ENCODE data around the gene SNX21.
"Not testable (repeated sequence)": the region's sequence is repeated elsewhere in the genome, so short reads cannot be mapped to it uniquely, and the experiment has no call there.

The SNX21 gene

DNA sequence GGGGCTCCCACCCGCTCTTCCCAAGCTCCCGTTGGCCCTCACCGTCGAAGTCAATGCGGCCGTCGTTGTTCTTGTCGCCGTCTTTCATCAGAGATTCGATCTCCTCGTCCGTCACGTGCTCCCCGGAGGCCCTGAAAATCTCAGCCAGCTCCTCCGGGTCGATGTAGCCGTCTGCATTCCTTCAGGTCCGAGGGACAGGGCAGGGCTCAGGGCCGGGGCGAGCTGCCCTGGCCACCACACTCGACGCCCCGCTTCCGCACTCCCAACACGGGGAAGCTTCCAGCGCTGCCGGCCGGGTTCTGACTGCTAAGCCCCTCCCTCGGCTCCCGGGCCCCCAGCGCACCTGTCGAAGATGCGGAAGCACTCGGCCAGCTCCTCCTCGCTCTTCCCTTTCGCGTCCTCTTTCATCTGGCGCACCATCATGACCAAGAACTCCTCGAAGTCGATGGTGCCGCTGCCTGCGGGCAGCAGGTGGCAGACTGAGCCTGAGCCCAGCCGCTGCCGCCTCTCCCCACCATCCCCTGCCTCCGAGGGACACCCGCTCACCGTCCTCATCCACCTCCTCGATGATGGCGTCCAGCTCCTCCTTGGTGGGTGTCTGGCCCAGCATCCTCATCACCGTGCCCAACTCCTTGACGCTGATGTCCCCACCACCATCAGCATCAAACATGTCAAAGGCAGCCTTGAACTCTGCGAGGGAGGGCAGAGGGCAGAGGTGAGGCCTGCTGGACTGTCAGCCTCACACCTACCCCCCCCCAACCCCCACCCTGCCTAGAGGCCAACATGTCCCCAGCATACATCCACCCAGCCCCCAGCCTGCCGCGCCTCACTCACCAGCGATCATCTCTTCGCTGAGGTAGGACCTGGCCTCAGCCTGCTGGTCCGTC is 9.4 kb upstream of the SNX21 start:
- peak; percentile 62 for DNase-seq

DNA sequence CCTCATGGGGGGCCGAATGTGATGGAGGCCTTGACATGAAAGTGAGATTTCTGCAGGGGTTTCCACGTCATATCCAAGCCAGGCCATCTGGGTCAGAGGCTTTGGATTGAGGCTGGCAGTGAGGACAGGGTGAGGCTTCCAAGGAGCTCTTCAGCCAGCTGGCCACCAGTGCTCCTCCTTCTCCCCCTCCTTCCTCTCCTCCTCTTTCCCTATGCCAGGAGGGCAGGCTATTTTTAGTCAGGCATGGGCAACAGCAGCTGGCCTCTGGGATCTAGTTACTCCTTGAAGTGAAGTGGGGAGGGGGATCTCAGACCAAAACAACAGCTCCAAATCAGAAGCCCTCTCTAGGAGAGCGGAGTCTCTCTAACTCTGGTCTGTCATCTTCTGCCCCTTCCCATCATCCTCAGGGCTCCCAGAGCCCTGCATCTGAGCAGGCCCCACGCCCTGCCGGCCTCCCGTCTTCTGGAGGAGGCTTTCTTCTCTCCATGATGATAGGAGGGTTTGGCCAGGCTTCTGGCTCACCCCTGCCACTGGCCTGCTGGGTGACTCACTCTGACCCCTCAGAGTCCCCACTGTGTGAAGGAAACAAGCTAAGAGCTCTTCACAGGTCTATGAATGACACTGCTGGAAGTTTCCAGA is 7.1 kb upstream of the SNX21 start:
- DNase-seq = no peak

DNA sequence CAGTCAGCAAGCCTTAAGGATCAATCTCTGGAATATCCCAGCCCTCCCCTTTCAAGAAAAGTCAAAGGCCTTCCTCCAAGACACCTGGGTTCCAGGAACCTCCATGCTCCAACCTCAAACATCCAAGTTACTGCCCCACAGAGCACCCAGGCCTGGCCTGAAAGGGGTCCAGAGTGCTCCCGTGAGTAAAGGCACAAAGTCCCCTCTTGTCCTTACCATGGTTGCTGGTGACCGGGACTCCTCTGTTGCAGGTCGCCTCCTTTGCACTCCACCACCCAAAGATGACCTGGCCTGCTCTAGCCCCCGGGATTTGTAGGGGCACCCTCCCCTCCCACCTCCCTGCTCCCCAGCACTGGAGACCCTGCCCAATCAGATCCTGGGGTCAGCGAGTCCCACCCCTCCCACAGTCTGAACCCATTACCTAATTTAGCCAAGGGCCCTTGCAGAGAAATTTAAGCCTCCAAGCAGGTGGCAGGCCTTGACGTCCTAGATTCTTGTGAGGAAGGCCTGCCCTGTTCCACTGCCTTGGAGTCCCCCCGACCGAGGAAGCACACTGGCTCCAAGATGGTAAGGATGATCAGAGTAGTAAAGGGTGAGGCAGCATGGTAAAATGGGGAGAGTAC is 6.5 kb upstream of the SNX21 start, which contains the start of gene TNNC2:
Gene TNNC2 (minus strand): TSS at position 283 of the 623 bp plus-strand sequence. CDS start 64 bp downstream, at position 219.
- no peak for DNase-seq

DNA sequence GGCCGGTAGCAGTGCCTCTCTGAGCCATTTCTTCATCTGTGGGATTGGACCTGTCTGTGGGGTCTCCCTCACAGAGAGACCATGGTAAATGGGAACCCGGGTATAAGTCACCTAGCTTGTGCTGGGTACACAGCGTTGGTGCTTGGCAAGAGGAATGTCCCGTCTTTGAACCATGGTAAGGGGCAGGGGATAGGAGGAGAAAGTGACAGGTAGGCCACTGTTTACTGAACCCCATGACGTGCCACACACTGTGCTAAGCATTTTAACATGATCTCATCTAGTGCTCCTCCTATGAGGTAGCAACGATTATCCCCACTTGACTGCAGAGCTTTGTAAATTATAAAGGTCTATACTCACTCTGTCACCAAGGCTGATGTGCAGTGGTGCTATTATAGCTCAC is 5.9 kb upstream of the SNX21 start:
- DNase-seq = no peak

DNA sequence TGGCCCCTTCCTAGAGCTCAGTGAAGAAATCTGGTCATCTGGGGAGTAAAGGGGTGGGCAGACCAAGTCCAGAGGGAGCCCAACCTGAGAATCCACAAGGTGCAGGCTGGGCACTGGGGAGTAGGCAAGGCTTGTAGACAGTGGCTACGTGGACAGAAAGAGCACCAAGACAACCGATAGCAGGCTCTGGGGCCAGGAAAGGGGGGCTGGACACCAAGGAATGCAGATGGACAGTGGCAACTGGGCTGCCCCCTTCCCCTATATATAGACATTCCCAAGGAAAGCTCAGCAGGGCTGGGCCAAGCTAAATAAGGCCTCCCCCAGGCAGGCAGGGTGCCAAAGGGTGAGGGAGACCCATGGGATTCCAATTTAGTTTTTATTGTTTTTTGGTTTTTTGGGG is 5.0 kb upstream of the SNX21 start:
- no peak for DNase-seq

DNA sequence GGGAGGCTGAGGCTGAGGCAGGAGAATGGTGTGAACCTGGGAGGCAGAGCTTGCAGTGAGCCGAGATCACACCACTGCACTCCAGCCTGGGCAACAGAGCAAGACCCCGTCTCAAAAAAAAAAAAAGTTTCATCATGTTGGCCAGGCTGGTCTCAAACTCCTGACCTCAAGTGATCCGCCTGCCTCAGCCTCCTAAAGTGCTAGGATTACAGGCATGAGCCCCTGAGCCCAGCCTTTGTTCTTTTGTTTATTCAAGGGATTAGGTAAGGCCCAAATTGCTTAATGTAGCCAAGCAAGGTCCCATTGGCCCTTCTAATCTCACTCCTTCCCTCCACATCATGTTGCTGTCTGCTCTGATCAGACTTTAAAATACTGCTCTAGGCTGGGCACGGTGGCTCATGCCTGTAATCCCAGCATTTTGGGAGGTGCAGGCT is 3.9 kb upstream of the SNX21 start:
- DNase-seq = not testable (repeated sequence)

DNA sequence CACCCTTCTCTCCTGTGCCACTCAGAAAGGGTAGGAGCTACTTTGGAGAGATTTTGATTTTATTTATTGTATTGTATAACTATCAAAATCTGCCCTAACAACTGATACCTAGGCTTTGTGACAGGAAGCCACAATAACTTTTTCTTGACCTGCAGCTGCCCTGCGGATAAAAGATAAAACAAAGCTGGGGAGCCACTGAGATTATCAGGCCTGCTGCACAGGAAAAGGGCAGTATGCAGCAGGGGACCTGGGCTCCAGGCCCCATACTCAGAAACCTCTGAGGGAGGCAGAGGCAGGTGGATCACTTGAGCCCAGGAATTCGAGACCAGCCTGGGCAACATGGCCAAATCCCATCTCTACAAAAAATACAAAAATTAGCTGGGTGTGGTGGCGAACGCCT is 980 bp upstream of the SNX21 start:
- no peak for DNase-seq

DNA sequence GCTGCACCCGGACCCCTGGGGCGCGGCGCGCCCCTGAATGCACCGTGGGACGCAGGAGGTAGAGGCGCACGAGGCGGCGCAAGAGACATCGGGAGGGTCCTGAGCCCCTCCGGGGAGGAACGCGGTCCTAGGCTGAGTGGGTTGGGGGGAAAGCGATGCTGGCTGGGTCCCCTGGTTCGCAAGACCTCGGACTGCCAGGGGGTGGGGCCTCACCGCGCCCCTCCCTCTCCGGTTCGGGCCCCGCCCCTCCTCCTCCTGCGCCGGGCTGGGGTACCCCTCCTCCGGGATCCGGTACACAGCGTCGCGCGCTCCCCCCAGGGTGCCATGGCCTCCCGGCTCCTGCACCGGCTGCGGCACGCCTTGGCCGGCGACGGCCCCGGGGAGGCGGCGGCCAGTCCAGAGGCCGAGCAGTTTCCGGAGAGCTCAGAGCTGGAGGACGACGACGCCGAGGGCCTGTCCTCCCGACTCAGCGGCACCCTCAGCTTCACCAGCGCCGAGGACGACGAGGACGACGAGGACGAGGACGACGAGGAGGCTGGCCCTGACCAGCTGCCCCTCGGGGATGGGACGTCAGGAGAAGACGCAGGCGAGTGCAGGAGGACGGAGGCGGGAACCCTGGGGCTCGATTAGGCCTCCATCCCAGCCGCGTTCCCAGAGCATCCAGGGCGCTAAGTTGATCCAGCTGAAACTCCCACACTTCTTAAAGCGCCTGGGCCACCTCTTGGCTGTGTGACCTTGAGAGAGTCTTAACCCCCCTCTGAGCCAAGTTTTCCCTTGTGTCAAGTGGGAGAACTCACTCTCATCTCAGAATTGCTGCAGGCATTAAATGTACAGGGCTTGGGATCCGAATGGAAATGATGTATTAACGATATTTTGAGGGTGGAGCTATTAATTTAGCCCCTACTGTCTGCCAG is 541 bp downstream of the SNX21 start:
- peak; percentile 68 for DNase-seq

DNA sequence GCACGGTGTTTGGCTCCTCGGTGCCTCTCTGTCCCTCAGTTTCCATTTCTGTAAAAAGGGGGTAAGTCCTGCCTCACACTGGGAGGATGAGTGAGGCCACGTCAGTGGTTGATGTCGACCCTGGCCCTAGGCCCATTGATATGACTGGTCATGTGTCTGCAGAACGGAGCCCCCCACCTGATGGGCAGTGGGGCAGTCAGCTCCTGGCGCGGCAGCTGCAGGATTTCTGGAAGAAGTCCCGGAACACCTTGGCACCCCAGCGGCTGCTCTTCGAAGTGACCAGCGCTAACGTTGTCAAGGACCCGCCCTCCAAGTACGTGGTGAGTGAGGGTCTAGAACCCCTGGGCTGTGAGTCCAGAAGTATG is 1.2 kb downstream of the SNX21 start:
- DNase-seq = no peak

DNA sequence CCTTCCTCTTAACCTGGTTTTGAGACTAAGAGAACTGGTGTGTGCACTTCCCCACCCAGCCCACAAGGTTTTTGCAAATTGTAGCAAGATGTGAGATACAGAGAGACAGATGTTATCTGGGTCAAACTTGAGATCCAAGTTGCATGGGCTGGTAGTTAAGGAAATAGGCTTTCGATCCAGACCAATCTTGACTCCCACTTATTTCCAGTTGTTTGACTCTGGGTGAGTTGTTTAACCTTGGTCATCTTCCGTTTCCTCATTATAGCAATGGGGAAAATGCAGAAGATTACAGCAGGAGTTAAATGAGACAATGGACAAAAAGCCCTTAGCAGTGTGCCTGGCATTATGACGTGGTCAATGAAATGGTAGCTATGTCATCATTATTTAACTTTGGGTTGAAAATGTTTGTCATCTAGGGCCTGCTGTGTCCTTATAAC is 1.7 kb downstream of the SNX21 start:
- DNase-seq = no peak

DNA sequence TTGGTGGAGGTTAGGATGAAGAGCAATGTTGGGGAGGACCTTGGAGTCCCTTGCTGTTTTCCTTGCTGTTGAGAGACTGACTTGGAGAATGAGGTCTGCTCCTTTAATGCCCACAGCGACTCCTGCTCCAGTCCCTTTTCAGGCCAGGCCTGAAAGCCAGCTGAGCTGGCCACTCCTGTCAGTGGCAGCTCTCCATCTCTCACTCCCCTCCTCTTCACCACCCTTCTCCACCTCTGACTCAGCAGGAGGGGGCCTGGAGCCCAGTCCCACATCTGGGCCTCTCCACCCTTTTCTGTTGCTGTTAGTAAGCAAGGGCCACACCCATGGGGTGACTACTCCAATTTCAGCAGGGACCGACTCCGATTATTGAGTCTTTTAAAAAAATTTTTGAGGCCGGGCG is 2.2 kb downstream of the SNX21 start:
- DNase-seq = no peak

DNA sequence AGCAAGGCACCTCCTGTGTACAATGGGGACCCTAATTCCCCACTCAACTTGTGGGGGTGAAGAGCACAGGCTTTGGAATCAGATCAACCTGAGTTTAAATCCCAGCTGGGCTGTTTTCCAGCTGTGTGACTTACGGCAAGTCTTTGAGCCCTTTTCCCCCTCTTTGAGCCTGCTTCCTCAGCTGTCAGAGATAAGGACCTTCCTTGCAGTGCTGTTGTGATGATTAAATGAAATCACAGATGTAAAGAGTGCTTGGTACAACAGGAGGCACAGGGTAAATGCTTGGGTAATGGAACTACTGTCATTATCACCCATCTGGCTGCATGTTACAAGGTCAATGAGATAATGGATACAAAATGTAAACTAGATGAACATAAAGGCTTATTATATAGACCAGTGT is 3.2 kb downstream of the SNX21 start:
- no peak for DNase-seq

DNA sequence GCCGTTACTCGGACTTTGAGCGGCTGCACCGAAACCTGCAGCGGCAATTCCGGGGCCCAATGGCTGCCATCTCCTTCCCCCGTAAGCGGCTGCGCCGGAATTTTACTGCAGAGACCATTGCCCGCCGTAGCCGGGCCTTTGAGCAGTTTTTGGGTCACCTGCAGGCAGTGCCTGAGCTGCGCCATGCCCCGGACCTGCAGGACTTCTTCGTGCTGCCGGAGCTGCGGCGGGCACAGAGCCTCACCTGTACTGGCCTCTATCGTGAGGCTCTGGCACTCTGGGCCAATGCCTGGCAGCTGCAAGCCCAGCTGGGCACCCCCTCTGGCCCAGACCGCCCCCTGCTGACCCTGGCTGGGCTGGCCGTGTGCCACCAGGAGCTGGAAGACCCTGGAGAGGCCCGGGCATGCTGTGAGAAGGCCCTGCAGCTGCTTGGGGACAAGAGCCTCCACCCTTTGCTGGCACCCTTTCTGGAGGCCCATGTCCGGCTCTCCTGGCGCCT is 7.2 kb downstream of the SNX21 start:
- no peak for DNase-seq

DNA sequence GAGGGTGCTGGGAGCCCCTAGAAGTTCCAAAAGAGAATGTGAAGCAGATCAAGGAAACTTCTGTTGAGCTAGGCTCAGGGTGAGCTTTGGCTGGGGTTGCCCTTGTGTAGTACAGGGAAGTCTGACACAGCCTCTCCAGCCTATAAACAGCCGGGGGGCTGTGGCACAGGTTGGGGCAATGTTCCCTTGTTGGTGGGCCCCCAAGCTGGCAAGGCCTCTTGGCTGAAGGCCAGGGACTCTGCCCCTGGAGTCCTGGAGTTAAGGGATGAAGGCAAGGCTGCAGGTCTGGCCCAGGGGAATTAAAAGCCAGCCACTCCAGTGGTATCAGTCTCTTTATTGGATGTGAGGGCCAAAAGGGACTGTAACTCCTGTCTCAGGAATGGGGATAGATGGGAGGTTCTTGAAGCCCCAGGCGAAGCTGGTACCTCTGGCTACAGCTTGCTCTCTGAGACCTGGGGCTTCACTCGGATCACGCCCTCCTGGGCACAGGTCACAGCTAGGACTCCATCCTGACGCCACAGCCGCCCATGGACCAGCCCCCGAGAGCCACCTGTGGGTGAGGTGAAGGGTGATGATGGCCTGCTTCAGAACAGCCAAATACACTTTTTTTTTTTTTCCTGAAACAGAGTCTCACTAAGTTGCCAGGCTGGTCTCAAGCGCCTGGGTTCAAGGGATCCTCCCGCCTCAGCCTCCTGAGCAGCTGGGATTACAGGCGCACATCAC is 8.0 kb downstream of the SNX21 start:
- no peak for DNase-seq

DNA sequence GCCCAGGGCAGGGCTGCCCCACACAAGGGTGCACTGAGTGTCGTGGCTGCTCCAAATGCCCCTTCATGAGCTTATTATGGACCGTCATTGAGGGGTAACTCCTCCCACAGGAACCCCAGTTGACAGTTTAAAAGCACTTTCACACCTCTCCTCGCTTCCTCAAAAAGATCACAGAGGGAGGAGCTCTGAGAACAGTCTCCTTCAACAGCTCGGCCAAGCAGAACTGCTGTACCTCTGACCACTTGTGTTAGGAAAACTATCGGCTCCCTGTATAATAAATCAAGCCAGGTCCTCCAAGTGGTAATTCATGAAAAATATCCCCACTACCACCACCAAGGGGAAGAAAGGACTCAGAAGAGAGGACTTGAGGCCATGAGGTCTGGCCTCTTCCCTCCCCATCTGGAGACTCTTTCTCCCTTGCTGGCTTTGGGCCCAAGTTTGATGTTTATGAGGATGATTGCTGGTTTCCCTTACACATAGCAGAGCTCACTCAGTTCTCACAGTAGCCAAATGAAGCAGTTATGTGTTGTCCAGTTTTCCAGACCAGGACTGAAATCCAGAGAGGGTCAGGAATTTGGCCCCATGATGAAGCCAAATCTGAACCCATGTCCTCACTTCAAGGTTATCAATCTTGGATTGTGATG is 8.7 kb downstream of the SNX21 start:
- no peak for DNase-seq

DNA sequence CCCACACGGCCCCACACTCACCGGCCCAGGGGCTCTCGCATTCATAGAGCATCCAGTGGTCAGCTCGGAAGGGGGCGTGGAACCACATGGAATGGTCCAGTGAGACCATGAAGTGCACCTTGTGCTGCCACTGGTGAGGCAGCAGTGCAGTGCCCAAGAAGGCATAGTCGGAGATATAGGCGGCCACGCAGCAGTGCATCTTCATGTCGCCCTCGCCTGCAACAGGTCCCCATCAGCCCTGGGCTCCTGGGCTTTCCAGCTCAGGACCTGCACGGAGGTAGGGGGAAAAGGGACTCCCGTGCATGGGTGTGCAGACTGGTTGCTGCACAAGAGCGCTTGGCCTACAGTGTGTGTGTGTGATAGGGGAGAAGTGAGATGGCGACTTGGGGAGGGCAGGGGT is 9.9 kb downstream of the SNX21 start:
- DNase-seq = no peak

DNA sequence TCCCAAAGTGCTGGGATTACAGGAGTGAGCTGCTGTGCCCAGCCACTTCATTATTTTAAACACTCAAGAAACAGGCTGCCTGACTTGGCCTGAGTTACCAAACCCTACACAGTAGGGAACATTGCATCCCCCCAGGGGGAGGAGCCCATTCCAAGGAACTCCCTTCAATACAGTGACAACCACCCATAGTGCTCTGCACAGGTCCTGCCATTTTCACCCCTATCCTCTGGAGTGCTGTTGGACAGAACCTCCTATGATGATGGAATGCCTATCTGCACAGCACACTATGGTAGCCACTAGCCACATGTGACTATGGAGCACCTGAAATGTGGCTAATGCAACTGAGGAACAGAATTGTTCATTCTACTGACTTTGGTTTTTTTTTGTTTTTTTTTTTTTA is 11.9 kb downstream of the SNX21 start:
- no peak for DNase-seq

DNA sequence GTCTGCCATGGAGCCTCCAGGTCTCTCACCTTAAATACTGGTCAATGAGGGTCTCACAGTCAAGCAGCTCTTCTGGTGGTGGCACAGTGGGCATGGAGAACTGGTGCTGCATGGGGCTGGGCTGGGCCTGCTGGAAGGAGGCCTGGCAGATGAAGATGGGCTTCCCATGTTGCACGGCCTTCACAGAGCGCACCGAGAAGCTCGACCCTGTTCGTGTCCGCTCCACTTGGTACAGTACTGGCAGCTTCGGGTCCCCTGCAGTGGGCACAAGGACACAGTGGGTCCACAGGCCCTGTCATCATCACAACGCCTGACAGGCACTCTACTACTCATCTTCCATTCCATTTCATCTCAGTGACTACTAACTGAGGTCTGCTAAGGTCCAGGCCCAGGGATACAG is 14.8 kb downstream of the SNX21 start:
- no peak for DNase-seq

DNA sequence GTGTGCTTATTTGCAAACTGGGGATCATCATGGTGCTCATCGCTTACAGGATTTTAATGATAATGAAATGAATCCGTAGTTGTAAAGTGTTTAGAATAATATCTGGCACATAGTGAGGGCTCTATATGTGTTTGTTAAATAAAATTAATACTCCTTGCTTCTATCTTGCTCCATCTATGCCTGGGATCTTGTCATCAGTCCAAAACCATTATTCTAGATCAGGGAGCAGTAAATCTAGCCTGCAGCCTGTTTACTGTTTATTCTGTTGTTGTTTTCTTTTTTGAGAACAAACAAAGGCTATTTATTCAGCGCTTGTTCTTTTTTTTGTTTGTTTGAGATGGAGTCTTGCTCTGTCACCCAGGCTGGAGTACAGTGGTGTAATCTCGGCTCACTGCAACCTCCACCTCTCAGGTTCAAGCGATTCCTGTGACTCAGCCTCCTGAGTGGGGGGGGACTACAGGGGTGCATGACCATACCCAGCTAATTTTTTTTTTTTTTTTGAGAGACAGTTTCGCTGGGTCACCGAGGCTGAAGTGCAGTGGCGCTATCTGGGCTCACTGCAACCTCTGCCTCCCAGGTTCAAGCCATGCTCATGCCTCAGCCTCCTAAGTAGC is 15.5 kb downstream of the SNX21 start:
- DNase-seq = no peak

DNA sequence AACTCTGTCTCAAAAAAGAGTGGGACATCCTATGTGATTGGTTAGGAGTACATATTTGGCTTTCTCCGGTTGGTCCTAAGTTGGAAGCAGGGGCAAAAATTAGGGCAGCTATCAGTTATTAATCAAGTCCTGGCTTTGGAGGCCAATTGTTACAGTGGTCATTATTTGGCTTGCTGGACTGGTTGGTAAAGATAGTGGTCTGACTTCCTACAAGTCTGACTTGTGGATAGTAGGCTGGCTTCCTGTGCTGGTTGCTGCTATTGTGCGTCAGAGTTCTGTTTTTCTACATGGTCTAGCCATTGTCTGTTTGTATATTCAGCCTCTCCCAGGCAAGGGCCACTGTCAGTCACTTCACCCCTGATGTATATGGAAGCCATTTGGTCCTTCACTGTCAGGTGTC is 16.6 kb downstream of the SNX21 start:
- no peak for DNase-seq

DNA sequence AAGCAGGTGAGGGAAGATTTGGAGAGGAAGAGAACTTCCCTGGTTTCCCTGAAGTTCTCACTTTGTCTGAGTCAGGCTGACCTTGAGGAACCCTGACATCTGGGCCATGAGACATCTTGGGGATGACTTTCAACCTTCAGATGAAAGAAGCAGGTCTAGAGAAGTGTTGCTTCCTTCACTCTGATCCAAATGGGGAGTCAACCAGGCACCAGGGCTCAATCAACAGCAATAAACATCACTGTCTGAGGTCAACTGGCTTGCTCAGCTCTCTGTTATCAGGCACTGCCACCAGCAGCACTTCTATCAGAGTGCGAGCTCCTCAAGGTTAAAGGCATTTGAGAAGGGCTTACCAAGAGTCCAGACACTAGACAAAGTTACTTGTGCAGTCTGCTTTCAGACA is 17.3 kb downstream of the SNX21 start:
- DNase-seq = no peak

All from stimulated activated CD8-positive, alpha-beta memory T cell treated with anti-CD3 and anti-CD28 coated beads, Interleukin-4, amount 100 ng/mL, for 48 hours (primary cell).